Spinal cord (tissue), 10 donors: ENCODE data around the gene RNF157. TPM values are rescaled to one million over a fixed set of nuclear protein-coding genes. Genes with fewer than 3 reads are reported as not detected.
A peak's percentile ranks its signal among the peaks of the same experiment; 100 is the strongest.

Experiments used
- DNase-seq, 6 donors: peaks; one replicate each; pipeline versions ENCODE4 v3.0.0 to v3.0.0-alpha.2; 2013 to 2015; ENCODE audit warnings: low spot score in 6 of 6, low read depth in 4 of 6
- H3K27ac ChIP-seq: one replicate; pipeline ENCODE4 v1.5.1; 2013; ENCODE audit warnings: low read depth, low read length, control low read depth
- H3K27me3 ChIP-seq: one replicate; pipeline ENCODE4 v1.6.1; 2013; ENCODE audit warnings: low read length; ENCODE audit not compliant: control insufficient read depth, insufficient read depth
- H3K36me3 ChIP-seq: one replicate; pipeline ENCODE4 v1.6.1; 2013; ENCODE audit warnings: low read length; ENCODE audit not compliant: control insufficient read depth, insufficient read depth
- H3K4me1 ChIP-seq: one replicate; pipeline ENCODE4 v1.6.1; 2013; ENCODE audit warnings: low read length; ENCODE audit not compliant: control insufficient read depth, insufficient read depth
- H3K4me3 ChIP-seq: one replicate; pipeline ENCODE4 v1.5.1; 2013; ENCODE audit warnings: low read depth, low read length, control low read depth
- H3K9me3 ChIP-seq: one replicate; pipeline ENCODE4 v1.6.1; 2013; ENCODE audit warnings: low read length; ENCODE audit not compliant: control insufficient read depth, insufficient read depth
- WGBS: methylation state at CpG from one replicate; pipeline ENCODE4 v1.1.5; 2013; ENCODE audit warnings: missing lambda C conversion rate; ENCODE audit not compliant: insufficient coverage; 5-methylcytosine and 5-hydroxymethylcytosine counted together
- polyA plus RNA-seq, 2 donors: library from polyadenylated mRNA; unstranded; fragments of 120-200 nt; gene quantifications; one replicate each; pipeline ENCODE4 v1.2.1, GENCODE V29; 2013; ENCODE audit not compliant: insufficient read length in 2 of 2
- total RNA-seq, 2 donors: library from RNA; depleted of rRNA in 1 of 2; stranded (reverse); fragments of 120-200 nt in 1 of 2; fragments of >200 nt in 1 of 2; gene quantifications; one replicate each; pipeline versions ENCODE4 v1.2.3 to v1.2.4, GENCODE V29; 2013 to 2014
- donor health status: healthy.

Gene RNF157
- total and polyA plus RNA-seq, 4 donors: 22.8 to 196 (median 126) TPM

- Histone ChIP-seq H3K4me1 (peaks cover 30% of the 10 kb centered on the region), H3K4me3 (no peak overlapping the region), H3K27ac (no peak overlapping the region), H3K27me3 (peaks cover under 1% of the 10 kb centered on the region), H3K36me3 (peaks cover 67% of the 10 kb centered on the region), H3K9me3 (no peaks in the 10 kb centered on the region)
- WGBS: 64% methylated on average over 8 of the region's 13 CpGs
- DNase-seq: peak in 2 of 6 donors; percentile 74 to 80
Observed at GRCh38 chr17:76147211-76148014, 92.9 kb downstream of the RNF157 start.

GRCh38 chr17:76146053-76146851, 94.0 kb downstream of the RNF157 start:
- WGBS: 91% methylated on average over 22 of the region's 22 CpGs
- peaks cover 42% of the 10 kb centered on the region for H3K4me1 ChIP-seq
- peak overlapping the region; percentile 6 for H3K27ac ChIP-seq

GRCh38 chr17:76145231-76146052, 94.9 kb downstream of the RNF157 start:
- peaks cover 50% of the 10 kb centered on the region for H3K4me1 ChIP-seq
- peak overlapping the region; percentile 6 for H3K27ac ChIP-seq
- H3K36me3 ChIP-seq: peaks cover 51% of the 10 kb centered on the region
- H3K4me3 ChIP-seq: no peak overlapping the region
- no peak for DNase-seq
- H3K9me3 ChIP-seq: no peaks in the 10 kb centered on the region
- peaks cover 7% of the 10 kb centered on the region for H3K27me3 ChIP-seq
- 81% methylated on average over 24 of the region's 25 CpGs for WGBS

More at GRCh38 chr17:76146053-76146851, 94.0 kb downstream of the RNF157 start:
- Histone ChIP-seq H3K9me3 (no peaks in the 10 kb centered on the region), H3K36me3 (peaks cover 59% of the 10 kb centered on the region), H3K27me3 (peaks cover 2% of the 10 kb centered on the region), H3K4me3 (no peak overlapping the region)
- no peak for DNase-seq

GRCh38 chr17:76142585-76143041, 97.7 kb downstream of the RNF157 start:
- 82% methylated on average over 4 of the region's 6 CpGs for WGBS
- DNase-seq: no peak
- H3K9me3 ChIP-seq: no peaks in the 10 kb centered on the region
- H3K27ac ChIP-seq: no peak overlapping the region
- peaks cover 77% of the 10 kb centered on the region for H3K4me1 ChIP-seq
- peaks cover 31% of the 10 kb centered on the region for H3K27me3 ChIP-seq
- H3K36me3 ChIP-seq: peaks cover 45% of the 10 kb centered on the region
- H3K4me3 ChIP-seq: no peak overlapping the region

GRCh38 chr17:76142039-76142584, 98.2 kb downstream of the RNF157 start:
- no peak overlapping the region for H3K4me3 ChIP-seq
- H3K36me3 ChIP-seq: peaks cover 45% of the 10 kb centered on the region
- H3K27ac ChIP-seq: no peak overlapping the region
- 10% methylated on average over 2 of the region's 10 CpGs for WGBS
- peak in 2 of 6 donors; percentile 23 to 34 for DNase-seq
- peaks cover 36% of the 10 kb centered on the region for H3K27me3 ChIP-seq
- H3K4me1 ChIP-seq: peaks cover 78% of the 10 kb centered on the region
- no peaks in the 10 kb centered on the region for H3K9me3 ChIP-seq

GRCh38 chr17:76141212-76142038, 98.9 kb downstream of the RNF157 start, which contains the start of gene FOXJ1:
Gene FOXJ1, minus strand, starts transcription at chr17:76141245. Its CDS starts 850 bp downstream, at chr17:76140395.
- peaks cover 40% of the 10 kb centered on the region for H3K27me3 ChIP-seq
- DNase-seq: peak; percentile 86 to 98 (median 91)
- WGBS: 1% methylated on average over 54 of the region's 59 CpGs

GRCh38 chr17:76140661-76141211, 99.6 kb downstream of the RNF157 start:
- Histone ChIP-seq H3K27ac (peak overlapping the region; percentile 33), H3K27me3 (peaks cover 40% of the 10 kb centered on the region), H3K4me1 (peaks cover 87% of the 10 kb centered on the region), H3K36me3 (peaks cover 42% of the 10 kb centered on the region), H3K4me3 (peak overlapping the region; percentile 53), H3K9me3 (no peaks in the 10 kb centered on the region)
- WGBS: 7% methylated on average over 13 of the region's 24 CpGs
- no peak for DNase-seq

More at GRCh38 chr17:76141212-76142038, 98.9 kb downstream of the RNF157 start, which contains the start of gene FOXJ1:
- peak within 1 kb of the TSS; percentile 53 for H3K4me3 ChIP-seq
- peak within 1 kb of the TSS; percentile 53 for H3K27ac ChIP-seq
- peaks cover 84% of the 10 kb centered on the region for H3K4me1 ChIP-seq
- no peaks in the 10 kb centered on the region for H3K9me3 ChIP-seq
- H3K36me3 ChIP-seq: peaks cover 46% of the 10 kb centered on the region
